ENCODE measurements around the gene PCSK4.
"Not testable (repeated sequence)": the region's sequence is repeated elsewhere in the genome, so short reads cannot be mapped to it uniquely, and the experiment has no call there.

The PCSK4 gene

DNA sequence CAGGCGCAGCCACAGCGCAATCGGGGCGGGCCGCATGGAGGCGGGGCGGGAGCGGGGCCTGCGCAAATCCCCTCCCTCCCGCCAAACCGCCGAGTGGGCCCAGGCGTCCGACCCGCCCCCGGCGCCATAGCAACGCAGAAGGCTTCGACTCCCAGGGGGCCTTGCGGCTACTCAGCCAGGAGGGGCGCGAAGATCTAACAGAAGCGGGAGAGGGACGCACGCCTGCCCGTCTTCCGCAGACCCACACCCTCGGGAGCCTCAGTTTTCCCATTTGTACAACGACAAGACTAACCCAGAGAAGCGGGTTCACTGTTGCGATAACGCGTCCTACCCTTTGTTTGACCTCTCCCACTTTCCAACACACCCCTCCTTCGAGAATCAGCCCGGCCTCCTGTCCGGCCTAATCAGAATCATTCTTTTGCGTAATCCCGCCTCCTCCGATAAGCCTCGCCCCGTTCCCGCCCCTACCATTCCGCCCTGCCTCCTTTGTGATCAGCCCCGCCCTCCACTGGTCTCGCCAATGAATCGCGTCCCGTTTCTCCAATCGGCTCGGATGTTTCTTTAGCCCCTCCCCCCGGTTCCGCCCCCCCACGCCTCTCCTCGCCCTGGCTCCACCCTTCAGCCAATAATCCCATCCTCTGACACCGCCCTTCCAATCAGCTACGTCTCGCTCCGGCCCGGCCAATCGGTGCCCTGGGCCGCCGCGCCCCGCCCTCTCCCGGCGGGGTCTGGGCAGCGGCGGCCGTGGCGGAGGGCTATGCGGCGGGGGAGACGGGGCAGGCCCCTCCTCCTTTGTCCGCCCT lies at the start of gene PCSK4:
Gene PCSK4 (minus strand): TSS at position 40 of the 803 bp plus-strand sequence. CDS start 4 bp downstream, at position 36.
- DNase-seq: peak; percentile 99

DNA sequence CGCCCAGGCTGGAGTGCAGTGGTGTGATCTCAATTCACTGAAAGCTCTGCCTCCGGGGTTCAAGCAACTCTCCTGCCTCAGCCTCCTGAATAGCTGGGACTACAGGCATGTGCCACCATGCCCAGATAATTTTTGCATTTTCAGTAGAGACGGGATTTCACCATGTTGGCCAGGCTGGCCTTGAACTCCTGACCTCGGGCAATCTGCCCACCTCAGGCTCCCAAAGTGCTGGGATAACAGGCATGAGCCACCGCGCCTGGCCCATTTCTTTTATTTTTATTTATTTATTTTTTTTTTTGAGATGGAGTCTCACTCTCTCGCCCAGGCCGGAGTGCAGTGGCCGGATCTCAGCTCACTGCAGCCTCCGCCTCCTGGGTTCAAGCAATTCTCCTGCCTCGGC lies 49.6 kb upstream of the PCSK4 start:
- not testable (repeated sequence) for DNase-seq

DNA sequence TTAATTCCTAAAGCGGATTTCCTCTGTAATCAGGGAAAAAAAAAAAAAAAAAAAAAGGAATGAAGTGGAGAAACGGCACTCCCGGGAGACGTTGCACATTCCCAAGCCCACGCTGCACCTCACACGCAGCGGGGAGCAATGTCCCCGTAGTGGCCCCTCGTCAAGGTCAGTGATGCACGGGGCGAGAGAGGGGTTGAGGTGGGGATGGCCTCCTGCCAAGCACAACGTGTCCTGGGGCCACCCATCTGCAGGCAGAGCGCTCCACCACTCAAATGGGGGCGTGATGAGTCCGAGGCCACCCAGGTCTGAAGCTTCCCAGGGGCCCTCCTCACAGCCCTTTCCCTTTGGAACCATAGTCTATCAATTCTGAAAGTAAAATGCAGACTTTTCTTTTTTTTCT lies 48.8 kb upstream of the PCSK4 start:
- no peak for DNase-seq

DNA sequence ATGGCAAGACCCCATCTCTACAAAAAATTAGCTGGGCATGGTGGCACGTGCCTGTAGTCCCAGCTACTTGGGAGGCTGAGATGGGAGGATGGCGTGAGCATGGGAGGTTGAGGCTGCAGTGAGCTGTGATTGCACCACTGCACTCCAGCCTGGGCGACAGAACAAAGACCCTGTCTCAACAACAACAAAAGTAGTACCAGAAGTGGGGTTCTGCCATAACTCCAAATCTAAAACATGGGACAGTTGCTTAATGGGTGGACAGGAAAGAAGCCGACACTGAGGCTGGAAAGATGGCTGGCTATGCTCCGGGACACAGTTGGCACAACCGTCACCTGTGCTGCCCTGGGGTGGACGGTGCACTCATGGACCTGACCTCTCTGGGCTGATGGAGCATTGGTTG lies 45.5 kb upstream of the PCSK4 start:
- not testable (repeated sequence) for DNase-seq

DNA sequence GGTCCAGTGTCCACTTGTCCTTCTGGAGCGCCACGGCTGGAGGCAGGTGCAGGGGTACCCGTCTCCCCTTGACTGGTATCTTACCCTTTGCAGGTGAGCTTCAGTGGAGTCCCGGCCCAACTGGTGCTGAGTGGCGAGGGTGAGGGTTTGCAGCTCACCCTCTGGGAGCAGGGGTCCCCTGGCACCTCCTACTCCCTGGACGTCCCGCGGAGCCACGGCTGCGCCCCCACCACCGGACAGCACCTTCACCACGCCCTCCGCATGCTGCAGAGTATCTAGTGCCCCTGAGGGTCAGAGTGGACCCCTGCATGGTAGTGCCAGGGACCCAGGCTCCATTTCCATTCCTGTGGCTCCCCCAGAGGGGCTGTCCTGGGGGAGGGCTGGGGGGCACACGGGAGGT lies 44.8 kb upstream of the PCSK4 start:
- DNase-seq: no peak

DNA sequence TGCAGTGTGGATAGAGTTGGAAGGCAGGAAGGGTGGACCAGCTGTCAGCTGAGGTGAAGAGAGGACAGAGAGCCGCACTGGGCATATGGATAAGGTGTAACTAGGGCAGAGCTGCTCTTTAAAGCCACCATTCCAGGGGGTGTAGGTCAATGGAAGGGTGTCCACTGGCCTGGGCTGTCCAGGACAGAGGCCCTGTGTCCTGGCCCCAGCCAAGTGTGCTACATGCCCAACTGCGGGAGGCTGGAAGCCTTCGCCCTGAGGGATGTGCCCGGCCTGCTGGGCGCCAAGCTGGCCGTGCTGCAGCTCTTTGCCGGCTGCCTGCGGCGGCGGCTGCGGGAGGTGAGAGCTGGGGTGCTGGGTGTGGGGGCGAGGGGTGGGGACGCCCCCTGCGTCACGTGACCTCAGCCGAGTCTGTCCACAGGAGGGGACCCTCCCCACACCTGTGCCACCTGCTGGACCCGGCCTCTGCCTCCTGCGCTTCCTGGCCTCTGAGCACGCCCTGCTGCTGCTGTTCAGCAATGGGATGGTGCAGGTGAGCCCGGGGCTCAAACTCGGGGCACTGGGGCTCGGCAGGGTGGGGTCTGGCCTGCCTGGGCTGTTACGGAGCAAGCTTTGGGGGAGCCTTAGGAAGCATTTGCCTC lies 43.5 kb upstream of the PCSK4 start:
- DNase-seq: no peak

DNA sequence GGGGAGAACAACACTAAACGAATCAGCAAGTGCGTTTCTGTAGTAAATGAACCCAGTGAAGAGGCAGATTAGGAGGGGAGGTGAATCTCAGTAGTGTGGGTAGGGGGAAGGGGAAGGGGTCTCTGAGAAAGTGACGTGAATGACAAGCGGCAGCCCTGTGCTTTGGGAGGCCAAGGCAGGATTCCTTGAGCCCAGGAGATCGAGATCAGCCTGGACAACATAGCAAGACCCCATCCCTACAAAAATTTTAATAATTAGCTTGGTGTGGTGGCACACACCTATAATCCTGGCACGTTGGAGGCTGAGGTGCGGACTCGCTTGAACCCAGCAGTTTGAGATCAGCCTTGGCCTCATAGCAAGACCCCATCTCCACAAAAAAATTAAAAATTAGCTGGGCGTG lies 41.9 kb upstream of the PCSK4 start:
- no peak for DNase-seq

DNA sequence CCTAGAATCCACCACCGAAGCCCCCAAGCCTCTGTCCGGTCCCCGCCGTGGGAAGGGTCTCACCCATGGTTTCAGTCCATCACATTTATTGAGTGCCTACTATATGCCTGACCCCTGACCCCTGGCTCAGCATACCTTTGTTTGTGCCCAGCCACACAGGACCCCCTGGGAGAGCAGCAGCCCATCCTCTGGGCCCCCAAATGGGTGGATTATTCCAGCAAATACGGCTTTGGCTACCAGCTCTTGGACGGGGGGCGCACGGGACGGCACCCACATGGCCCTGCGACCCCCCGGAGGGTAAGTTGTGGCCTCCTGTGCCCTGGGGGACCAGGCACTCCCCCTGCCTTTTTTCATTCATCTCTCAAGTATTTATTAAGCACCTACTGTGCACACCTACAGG lies 41.4 kb upstream of the PCSK4 start:
- no peak for DNase-seq

DNA sequence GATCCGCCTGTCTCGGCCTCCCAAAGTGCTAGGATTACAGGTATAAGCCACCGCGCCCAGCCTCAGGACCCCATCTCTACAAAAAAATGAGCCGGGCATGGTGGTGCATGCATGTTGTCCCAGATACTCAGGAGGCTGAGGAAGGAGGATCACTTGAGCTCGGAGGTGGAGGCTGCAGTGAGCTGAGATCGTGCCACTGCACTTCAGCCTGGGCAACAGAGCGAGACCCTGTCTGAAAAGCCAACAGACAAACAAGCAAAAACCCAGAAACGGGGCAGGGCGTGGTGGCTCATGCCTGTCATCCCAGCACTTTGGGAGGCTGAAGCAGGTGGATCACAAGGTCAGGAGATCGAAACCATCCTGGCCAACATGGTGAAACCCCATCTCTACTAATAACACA lies 40.7 kb upstream of the PCSK4 start:
- DNase-seq: not testable (repeated sequence)

DNA sequence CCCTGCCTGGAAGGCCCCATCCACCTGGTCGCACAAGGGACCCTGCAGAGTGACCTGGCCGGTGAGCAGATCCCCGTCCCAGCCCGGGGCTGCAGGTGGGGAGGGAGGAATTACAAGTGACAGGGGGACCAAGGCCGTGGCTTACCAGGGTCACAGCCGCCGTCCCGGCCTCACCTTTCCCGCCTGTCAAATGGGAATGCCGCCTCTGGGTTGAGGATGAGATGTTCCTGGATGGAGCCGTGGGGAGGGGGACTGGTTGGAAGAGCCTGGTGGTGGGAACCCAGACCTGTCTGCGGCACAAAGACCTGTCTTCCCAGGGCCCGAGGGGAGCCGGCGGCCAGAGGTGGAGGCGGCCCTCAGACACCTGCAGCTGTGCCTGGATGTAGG lies 39.3 kb upstream of the PCSK4 start:
- DNase-seq: no peak

DNA sequence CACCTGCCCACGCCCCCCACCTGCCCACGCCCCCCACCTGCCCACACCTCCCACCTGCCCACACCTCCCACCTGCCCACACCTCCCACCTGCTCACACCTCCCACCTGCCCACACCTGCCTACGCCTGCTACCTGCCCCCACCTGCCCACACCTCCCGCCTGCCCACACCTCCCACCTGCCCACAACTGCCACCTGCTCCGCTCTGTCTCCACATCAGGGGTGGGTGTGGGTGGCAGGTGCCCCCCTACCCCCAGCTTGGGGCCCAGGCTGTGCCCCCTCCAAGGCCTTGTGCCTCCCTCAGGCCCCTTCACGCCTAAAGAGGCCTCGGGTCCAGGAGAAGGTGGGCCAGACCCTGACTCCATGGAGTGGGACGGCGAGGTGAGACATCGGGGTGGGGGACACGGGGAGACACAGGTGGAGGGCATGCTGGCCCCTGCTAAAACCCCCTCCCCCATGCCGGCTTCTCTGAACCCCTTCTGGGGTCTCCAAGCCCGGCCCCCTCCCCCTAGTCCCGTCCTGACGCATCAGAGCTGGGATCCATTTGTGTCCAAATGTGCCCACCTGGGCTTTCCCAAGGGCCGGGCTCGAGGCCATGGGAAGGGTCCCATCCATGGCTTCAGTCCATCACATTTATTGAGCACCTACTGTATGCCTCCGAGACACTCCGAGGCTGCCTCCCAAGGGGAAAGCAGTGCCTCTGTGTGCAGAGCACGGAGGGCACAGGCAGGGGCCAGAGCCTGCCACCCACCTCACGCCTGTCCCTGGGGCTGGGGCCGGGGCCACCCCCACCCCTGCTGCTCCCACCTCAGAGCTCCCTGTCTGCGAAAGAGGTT lies 38.7 kb upstream of the PCSK4 start:
- no peak for DNase-seq

DNA sequence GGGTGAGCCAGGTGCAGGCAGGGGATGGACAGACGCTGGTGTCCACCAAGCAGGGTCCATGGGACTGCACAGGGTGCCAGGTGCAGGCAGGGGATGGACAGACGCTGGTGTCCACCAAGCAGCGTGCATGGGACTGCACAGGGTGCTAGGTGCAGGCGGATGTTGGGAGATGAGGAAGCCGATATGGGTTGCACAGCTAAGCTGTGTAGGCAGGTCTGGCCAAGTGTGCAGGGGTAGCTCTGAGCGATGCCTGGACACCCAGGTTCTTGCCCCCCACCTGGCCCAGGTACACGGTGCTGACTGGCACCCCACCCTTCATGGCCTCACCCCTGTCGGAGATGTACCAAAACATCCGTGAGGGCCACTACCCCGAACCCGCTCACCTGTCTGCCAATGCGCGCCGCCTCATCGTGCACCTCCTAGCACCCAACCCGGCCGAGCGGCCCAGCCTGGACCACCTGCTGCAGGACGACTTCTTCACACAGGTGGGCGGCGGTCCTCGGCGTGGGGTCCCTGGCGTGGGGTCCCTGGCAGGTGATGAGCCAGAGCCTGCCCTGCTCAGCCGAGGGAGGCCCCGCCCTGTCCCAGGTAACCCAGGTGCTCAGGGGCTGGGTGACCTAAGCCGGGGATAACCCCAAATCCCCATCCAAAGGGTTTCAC lies 37.6 kb upstream of the PCSK4 start:
- no peak for DNase-seq

DNA sequence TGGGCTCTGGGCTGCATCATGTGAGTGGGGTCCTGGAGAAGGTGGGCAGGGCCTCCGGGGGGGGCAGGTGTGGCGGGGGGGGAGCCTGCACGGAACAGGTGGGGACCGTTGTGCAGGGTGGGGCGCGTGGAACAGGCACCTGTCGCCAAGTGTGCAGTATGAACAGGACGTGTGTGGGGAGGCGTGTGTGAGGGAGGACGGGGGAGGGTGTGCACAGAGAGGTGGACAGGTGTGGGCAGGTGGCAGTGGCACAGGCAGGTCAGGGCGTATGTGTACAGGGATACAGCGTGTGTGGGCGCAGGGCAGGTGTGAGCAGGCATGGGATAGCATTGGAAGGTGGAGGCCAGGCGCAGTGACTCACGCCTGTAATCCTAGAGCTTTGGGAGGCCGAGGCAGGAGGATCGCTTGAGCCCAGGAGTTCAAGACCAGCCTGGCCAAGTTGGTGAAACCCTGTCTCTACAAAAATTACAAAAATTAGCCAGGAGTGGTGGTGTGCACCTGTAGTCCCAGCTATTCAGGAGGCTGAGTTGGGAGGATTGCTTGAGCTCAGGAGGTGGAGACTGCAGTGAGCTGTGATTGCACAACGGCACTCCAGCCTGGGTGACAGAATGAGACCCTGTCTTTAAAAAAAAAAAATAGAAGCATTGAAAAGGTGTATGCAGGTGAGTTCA lies 37.0 kb upstream of the PCSK4 start:
- DNase-seq: no peak

DNA sequence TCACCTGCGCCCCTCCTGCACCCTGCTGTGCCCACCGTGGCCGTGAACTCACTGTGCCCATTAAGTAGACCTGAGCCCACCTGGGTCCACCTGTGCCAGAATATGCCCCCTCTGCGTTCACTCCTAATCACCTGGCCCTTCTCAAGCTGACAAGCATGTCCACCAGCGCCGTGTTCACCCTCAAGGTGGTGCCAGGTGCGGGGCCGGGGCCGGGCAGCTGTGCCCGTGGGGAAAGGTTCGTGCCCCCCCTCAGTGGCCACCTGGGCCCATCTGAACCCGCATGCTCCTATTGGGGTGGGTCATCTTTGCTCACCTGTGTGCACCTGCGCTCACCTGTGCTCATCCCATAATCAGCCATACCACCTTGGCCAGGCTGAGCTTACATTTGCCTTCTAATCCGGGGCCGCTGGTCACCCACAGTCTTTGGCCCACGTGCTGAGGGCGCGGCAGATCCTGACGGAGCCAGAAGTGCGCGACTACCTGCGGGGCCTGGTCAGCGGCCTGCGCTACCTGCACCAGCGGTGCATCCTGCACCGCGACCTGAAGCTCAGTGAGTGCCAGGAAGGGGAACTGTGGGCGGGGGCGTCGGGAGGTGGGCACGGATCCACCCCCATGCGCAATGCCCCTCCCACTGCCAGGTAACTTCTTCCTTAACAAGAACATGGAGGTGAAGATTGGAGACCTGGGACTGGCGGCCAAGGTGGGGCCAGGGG lies 36.1 kb upstream of the PCSK4 start:
- no peak for DNase-seq

DNA sequence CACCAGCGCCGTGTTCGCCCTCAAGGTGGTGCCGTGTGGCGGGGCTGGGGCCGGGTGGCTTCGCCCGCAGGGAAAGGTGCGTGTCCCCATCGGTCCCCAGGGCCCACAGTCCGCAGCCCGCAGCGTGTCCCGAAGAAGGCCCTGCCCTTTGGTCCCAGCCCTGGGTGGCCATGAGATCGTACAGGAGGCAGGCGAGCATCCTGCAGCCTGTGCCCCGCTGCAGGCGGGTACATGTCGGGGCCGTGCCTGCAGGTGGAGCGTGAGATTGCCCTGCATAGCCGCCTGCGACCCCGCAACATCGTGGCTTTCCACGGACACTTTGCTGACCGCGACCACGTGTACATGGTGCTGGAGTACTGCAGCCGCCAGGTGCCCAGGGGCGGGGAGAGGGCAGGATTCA lies 35.2 kb upstream of the PCSK4 start:
- DNase-seq: peak; percentile 1

DNA sequence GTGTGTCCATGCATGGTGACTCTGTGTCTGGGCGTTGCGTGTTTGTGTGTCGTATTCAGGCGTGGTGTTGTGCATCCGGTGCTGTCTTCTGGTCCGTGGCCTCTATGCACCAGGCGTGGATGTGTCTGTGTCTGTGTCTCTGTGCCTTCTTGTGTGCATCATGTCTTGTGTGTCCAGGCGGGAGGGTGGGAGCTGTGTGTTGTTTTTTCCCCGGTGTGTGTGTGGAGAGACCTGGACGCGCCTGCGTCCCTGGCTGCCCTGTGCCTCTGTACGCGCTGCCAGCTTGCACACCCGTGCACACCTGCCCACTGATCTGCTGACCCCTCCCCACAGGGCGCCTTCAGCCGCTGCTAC lies 34.8 kb upstream of the PCSK4 start:
- peak; percentile 6 for DNase-seq

DNA sequence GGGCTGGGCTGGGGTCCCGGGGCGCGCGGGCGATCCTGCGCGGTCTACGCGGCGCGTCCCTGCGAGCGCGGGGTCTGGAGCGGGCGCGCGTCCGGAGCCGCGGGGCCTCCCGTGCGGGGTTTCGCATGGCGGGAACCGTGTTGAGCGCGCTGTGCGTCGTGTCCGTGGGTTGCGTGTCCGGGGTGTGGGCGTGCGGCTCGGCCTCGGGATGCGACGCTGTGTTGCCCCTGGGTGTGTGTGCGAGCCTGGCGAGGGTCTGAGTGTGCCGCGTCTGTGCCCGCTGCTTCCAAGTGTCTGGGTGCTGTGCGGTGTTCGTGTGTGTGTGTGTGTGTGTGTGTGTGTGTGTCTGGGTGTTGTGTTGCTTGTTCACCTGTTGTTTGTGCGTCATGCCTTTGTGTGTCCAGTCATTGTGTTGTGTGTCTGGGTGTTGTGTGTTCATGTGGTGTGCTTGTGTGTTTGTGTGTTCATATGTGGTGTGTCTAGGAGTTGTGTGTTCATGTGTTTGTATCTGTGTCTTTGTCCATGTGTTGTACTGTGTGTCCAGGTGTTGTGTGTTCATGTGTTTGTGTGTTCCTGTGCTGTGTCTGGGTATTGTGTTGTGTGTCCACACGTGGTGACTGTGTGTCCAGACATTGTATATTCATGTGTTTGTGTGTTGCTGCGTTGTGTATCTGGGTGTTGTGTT lies 34.3 kb upstream of the PCSK4 start:
- DNase-seq: no peak

DNA sequence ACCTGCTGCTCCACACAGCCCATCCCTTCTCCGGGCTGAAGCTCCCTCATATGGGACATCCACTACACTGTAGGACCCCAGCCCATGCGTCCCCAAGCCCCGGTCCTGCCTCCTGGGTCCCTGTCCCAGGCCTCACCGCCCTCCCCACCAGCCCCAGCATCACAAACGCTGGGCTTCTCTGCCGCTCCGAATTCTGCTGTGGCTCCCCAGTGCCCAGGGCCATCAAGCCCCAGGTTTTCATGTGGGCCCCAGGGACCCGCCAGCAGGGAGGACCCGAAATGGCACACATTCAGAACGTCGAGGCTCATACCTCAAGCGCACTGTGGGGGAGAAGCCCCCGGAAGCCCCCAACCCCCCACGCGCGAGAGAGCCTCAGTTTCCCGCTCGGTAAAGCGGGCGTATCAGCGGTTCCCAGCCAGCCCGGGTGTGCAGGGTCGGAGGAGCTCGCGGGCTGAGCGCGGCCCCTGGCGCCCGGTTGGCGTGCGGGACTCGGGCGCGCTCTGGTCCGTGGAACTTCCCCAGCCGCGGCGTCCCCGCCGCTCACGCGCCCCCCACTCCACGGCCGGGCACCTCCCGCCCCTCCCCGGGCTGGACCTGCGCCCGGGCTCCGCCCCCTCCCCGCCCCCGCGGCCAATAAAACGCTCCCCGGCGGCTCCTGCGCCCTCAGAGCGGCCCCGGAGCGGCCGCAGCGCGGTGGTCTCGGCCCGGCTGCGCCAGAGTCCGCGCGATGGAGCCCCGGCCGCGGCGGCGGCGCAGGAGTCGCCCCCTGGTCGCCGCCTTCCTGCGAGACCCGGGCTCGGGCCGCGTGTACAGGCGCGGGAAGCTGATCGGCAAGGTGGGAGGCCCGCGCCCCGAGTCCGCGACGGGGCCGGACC lies 33.5 kb upstream of the PCSK4 start, which contains the start of gene PLK5:
Gene PLK5 (plus strand): TSS at position 666 of the 875 bp plus-strand sequence. CDS start 2,920 bp downstream, outside the sequence.
- no peak for DNase-seq

DNA sequence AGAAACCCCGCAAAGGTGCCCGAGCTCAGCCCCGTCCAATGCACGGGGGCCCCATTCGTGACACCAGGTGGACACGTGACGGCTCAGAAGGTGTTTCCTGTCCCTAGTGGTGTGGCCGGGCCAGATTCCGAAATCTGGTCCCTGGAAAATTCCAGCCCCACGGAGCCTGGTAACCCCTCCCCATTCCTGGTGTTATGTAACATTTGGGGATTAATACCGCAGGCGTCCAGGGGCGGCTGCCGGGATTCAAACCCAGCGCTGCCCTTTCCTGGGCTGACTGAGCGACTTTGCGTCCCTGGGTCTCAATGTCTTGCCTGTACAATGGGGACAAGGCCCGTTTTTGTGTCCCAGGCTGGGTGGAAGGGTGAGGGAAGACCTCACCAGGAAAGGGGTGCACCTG lies 32.7 kb upstream of the PCSK4 start:
- no peak for DNase-seq

DNA sequence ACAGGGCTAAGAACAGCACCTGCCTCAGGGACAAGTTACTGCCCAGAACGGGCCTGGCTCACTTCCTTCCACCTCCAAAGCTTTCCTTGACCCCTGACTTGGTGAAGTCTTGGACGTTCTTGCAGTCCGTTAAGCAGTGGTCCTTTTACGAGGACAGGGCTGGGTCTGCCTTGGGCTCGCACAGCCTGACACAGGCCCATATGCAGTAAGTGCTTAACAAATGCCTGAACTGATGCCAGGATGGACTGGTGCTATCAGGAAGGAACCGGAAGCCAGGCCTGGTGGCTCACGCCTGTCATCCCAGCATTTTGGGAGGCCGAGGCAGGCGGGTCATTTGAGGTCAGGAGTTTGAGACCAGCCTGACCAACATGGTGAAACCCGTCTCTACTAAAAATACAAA lies 31.9 kb upstream of the PCSK4 start:
- DNase-seq: no peak
